Endothelial cell of hepatic sinusoid (primary cell): ENCODE data around the gene HPS5.
"Not testable (repeated sequence)": the region's sequence is repeated elsewhere in the genome, so short reads cannot be mapped to it uniquely, and the experiment has no call there.

ENCODE experiments used
- in situ Hi-C: cut with HindIII; loops from 2 replicates; pipeline ENCODE4 v1.10.0; 2017; ENCODE audit warnings: low sequenced_read_pairs

The HPS5 gene

DNA sequence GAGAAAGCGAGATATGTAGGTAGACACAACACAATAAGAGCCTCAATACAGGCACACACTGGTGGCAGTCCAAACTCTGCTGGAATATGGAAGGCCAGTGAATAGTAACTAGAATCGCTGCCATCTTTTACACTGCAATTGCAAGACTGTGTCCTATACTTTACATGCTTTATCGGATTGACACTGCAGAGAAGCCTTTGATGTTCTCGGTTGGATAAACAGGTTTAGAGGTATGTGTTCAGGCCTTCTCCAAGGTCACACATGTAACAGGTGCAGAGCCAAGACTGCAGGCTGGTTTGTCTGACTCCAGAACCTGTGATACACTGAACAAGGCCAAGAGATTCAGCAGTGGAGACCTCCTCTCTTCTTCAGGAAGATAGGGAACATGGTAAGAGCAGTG is 50.7 kb downstream of the HPS5 start:
- in situ Hi-C loops = no loop called here

GRCh38 chr11:18270102-18270501 is 51.8 kb downstream of the HPS5 start:
- in situ Hi-C loops = no loop called here

DNA sequence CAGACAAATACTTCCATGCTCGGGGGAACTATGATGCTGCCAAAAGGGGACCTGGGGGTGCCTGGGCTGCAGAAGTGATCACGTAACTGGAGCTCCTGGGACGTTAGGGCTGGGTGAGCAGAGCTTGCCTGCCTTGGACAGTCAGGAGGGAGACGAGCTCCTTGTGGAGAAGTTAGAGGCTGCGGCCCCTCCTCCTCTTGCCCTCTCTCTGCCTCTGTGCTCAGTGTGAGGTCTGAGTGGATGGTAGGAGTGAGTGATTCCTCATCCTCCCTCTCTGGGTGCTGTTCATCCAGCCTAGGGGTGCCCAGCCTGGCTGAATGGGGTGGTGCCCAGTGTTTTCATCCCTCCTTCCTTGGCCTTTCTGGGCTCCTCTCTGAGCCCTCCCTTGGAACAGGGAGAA is 52.7 kb downstream of the HPS5 start:
- in situ Hi-C loops = not testable (repeated sequence)

GRCh38 chr11:18267335-18268133 is 54.4 kb downstream of the HPS5 start:
- in situ Hi-C loops = not testable (repeated sequence)

DNA sequence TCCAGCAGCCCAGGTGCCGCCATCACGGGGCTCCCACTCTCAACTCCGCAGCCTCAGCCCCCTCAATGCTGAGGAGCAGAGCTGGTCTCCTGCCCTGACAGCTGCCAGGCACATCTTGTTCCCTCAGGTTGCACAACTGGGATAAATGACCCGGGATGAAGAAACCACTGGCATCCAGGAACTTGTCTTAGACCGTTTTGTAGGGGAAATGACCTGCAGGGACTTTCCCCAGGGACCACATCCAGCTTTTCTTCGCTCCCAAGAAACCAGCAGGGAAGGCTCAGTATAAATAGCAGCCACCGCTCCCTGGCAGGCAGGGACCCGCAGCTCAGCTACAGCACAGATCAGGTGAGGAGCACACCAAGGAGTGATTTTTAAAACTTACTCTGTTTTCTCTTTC is 56.0 kb downstream of the HPS5 start, which contains the start of gene SAA1:
Gene SAA1 (plus strand): TSS at position 316 of the 400 bp plus-strand sequence. CDS start 624 bp downstream, outside the sequence.
- in situ Hi-C loops = no loop called here

GRCh38 chr11:18264677-18265555 is 57.0 kb downstream of the HPS5 start:
- in situ Hi-C loops = no loop called here

- in situ Hi-C loops = no loop called here
Observed at GRCh38 chr11:18264035-18264434, 57.9 kb downstream of the HPS5 start.

DNA sequence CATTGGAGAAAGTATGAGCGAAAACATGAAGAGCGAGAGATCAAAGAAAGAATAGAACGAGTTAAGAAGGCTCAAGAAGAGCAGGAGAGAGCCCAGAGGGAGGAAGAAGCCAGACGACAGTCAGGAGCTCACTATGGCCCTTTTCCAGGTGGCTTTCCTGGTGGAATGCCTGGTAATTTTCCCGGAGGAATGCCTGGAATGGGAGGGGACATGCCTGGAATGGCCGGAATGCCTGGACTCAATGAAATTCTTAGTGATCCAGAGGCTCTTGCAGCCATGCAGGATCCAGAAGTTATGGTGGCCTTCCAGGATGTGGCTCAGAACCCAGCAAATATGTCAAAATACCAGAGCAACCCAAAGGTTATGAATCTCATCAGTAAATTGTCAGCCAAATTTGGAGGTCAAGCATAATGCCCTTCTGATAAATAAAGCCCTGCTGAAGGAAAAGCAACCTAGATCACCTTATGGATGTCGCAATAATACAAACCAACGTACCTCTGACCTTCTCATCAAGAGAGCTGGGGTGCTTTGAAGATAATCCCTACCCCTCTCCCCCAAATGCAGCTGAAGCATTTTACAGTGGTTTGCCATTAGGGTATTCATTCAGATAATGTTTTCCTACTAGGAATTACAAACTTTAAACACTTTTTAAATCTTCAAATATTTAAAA is 59.1 kb downstream of the HPS5 start:
- in situ Hi-C loops = not testable (repeated sequence)

- in situ Hi-C loops = no loop called here
Observed at GRCh38 chr11:18261721-18262120, 60.2 kb downstream of the HPS5 start.

DNA sequence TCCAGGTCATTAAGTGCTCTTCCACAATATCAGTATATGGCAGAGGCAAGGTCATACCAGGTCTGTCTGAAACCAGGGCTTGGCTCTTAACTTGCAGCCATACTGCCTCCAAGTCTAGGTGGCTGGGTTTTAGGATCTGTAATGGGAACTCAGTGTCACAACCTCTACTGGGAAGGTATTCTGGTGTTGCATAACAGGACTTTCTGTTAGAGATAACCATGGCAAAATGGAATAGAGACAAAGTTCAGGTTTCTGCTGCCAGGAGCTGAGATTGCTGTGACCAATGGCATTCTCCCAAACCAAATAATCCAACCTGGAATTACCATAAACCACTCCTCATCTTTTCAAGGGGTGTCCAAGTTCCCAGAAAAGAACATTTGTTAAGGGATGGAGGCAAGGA is 62.7 kb downstream of the HPS5 start:
- in situ Hi-C loops = no loop called here

DNA sequence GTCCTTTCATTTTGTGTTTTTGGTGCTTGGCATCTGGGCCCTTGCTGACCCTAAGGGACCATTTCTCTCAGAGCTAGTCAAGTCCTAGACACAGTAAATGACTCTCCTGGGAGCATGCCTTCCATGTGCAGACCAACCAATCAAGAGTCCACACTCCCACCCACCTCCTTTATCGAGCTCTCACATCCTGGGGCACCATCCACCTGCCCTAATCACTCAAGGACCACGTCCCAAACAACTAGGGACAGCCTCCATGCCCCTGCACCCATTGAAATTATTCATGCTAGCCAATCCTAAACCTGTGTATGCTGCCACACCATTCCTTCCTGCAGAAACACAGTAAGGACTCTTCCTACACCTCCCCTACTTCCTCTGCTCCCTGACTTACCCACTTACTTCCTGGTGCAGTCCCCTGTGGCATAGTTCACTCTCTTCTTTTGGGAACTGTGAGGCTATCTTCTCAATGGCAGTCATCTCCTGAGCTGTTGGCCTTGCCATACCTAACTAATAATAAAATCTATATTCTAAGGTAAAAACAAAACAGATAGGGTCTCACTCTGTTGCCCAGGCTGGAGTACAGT is 67.1 kb downstream of the HPS5 start:
- in situ Hi-C loops = no loop called here

DNA sequence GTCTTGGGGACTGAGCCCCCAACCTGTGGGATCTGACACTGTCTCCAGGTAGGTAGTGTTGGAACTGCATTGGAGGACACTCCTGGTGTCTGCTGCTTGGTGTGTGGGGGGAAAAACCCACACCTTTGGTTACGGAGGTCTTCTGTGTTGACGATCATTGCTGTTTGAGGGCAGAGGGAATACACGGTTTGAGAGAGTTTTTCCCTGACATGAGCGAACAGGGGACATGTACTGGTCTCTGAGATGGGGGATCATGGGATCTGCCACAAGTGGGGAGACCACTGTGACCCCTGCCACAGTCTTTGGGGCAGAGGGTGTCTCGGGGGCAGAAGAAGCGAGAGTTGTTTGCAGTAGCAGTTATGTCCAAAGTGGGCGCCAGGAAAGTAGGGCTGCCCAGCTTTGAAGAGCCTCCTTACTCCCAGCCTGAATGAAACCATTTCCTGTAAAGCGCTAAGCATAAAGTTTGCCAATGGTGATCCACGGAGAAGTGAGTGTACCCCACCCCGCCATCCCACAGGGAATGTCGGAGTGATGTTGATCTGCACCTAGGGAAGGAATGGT is 68.1 kb downstream of the HPS5 start:
- in situ Hi-C loops = no loop called here

DNA sequence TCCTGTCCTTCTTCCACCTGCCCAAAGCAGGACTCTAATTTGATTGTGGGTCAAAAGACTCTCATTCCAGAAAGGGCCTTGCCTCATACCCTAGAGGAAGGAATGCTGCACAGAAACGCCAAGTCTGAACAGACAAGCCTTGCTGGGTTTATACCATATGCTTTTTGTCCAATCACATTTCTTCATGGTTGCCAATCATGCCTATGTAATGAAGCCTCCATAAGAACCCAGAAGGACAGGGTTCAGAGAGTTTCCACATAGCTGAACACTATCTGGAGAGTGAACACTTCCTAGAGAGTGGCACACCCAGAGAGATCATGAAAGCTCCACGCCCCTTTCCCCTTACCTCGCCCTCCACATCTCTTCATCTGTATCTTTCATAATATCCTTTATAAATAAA is 68.7 kb downstream of the HPS5 start:
- in situ Hi-C loops = no loop called here

DNA sequence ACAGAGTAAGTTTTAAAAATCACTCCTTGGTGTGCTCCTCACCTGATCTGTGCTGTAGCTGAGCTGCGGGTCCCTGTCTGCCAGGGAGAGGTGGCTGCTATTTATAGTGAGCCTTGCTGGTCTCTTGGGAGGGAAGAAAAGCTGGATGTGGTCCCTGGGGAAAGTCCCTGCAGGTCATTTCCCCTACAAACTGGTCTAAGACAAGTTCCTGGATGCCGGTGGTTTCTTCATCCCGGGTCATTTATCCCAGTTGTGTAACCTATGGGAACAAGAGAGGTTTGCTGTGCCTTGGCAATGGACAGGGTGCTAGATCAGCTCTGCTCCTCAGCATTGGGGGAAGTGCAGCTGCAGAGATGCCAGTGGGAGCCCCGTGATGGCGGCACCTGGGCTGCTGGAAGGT is 73.4 kb downstream of the HPS5 start, which contains the start of gene SAA2:
Gene SAA2 (minus strand): TSS at position 108 of the 400 bp plus-strand sequence. CDS start 657 bp downstream, outside the sequence.
- in situ Hi-C loops = no loop called here

DNA sequence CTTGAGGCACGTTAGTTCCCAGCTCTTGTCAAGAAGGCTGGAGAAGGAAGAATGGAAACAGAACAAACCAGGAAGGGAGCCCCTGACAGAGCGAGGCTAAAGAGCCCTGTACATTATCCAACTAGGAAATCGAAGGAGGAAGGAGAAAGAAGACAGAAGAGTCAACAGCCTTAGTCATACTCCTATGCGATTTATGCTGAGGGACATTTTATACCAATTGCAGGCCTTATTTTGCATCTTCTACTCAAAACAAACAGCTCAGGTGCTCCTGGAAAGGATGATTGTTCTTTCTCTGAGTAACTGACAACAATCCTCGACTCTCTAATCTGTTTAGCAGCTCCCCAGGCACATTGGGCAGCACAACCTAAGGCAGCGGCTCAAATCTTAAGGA is 74.8 kb downstream of the HPS5 start:
- in situ Hi-C loops = not testable (repeated sequence)

GRCh38 chr11:18246379-18247190 is 75.4 kb downstream of the HPS5 start:
- in situ Hi-C loops = not testable (repeated sequence)

- in situ Hi-C loops = no loop called here
Observed at GRCh38 chr11:18245396-18245795, 76.5 kb downstream of the HPS5 start.

GRCh38 chr11:18243783-18244362 is 78.1 kb downstream of the HPS5 start:
- in situ Hi-C loops = no loop called here

DNA sequence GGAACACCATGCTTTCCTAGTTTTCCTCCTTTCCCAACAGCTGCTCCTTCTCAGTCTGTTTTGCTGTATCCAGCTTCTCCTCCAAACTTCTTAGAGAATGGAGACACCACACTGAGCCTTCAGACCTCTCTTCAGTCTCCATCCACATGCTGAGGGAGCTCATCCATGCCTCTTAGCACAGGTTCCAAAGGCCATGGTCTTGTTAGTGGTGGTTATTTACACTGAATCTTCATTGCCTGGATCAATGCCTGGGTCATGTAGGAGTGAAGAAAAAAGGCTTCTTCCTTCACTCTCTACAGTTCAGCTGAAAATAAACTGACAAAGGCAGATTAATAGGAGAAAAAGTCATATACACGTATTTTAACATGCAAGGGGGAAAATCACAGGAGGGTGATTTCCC is 82.3 kb downstream of the HPS5 start:
- in situ Hi-C loops = no loop called here
